ENCODE results near the gene MXRA8. TPM values are rescaled to one million over a fixed set of nuclear protein-coding genes. Genes with fewer than 3 reads are reported as not detected.

The MXRA8 gene
- total RNA-seq, 4 donors from 2014 or later = 18.6 to 43.5 (median 21.9) TPM

DNA sequence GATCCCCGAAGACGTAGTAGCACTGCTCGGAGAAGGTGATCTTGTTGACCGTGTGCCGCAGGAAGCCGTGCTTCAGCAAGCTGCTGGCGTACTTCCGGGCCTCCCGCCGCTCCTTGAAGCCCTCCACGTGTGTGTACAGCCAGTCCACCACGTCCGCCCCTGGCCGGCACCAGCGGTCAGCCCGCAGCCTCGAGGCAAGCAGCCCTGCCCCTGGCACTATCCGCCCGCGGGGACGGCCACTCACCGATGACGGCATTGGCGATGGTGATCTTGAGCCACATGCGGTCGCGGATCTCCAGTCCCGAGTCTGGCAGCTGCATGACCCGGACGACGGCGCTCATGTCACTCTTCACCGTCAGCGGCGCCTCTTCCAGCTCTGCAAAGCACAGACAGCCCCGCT, 20.1 kb downstream of the MXRA8 start:
- Histone ChIP-seq H3K4me3 (no peak overlapping the region), H3K27ac (no peak overlapping the region), H3K36me3 (peaks cover 64% of the 10 kb centered on the region), H3K4me1 (peaks cover 10% of the 10 kb centered on the region), H3K9me3 (no peaks in the 10 kb centered on the region), H3K27me3 (no peaks in the 10 kb centered on the region)
- TF ChIP-seq, protein P1, sequence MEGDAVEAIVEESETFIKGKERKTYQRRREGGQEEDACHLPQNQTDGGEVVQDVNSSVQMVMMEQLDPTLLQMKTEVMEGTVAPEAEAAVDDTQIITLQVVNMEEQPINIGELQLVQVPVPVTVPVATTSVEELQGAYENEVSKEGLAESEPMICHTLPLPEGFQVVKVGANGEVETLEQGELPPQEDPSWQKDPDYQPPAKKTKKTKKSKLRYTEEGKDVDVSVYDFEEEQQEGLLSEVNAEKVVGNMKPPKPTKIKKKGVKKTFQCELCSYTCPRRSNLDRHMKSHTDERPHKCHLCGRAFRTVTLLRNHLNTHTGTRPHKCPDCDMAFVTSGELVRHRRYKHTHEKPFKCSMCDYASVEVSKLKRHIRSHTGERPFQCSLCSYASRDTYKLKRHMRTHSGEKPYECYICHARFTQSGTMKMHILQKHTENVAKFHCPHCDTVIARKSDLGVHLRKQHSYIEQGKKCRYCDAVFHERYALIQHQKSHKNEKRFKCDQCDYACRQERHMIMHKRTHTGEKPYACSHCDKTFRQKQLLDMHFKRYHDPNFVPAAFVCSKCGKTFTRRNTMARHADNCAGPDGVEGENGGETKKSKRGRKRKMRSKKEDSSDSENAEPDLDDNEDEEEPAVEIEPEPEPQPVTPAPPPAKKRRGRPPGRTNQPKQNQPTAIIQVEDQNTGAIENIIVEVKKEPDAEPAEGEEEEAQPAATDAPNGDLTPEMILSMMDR (IDR thresholded peaks at IDR 0.05) = no peak
- TF ChIP-seq POLR2A (IDR thresholded peaks at IDR 0.05) (no peak), EP300 (IDR thresholded peaks at IDR 0.05) (no peak), POLR2AphosphoS5 (IDR thresholded peaks at IDR 0.05) (no peak)
- WGBS = 98% methylated on average over 12 of the region's 36 CpGs
- DNase-seq (ENCODE audit: low spot score in 2 of 2) = no peak

DNA sequence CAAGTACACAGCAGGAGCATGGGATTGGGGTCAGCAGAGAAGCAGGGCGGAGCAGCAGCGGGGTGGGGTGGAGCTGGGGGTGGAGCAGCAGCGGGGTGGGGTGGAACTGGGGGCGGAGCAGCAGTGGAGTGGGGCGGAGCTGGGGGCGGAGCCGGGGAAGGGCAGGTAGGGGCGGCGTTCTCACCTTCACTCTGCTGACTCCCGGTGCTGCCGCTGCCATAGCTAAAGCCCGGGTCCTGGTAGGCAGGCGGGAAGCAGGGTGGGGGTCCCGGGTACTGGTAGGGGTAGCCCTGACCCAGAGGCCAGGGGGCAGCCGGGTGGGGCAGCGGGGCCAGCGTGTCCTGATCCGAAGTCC, 20.6 kb downstream of the MXRA8 start:
- TF ChIP-seq EP300 (IDR thresholded peaks at IDR 0.05) (no peak), POLR2AphosphoS5 (IDR thresholded peaks at IDR 0.05) (no peak), POLR2A (IDR thresholded peaks at IDR 0.05) (no peak)
- TF ChIP-seq, protein P1 (IDR thresholded peaks at IDR 0.05) = no peak
- no peak overlapping the region for H3K4me3 ChIP-seq
- no peaks in the 10 kb centered on the region for H3K9me3 ChIP-seq
- WGBS = 57% methylated on average over 11 of the region's 18 CpGs
- DNase-seq (ENCODE audit: low spot score in 2 of 2) = no peak
- no peaks in the 10 kb centered on the region for H3K27me3 ChIP-seq
- peaks cover 15% of the 10 kb centered on the region for H3K4me1 ChIP-seq
- H3K36me3 ChIP-seq = peaks cover 64% of the 10 kb centered on the region
- H3K27ac ChIP-seq = no peak overlapping the region

DNA sequence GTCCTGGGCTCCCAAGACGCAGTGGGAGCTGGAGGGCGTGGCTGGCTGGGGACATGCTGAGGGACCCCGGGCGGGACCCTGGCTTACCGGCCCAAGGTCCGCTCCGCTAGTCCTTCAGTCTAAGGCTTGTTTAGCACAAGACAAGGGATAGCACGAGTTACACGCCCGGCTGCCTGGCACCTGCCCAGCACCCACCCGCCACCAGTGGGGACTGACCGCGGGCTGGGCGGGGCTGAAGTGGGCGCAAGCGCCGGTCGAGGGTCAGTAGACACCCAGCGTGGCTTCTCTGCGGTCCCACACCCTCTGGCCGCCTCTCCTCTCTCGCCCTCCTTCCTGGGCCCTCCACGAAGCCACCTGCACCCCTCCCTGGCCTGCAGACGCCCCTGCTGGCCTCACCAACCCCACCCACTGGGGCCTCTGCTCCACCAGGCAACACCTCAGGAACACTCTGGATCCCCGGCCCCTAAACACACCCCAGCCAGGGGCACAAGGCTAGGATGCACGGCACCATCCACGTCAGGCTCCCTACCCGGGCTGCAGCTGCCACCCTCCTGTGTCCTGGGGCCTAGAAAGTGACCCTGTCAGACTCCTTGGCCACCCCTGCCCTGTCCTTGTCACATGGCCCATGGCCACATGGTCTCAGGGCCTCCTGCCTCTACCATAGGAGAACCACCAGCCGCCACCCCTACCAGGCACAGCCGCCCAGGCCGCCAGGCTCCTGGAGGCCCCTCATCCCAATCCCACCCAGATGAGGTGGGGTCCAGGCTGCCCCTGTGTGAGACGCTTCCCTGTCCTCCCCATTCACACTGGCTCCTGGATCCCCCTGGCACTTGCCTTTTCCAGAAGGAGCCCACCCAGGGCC, 21.2 kb downstream of the MXRA8 start:
- no peaks in the 10 kb centered on the region for H3K9me3 ChIP-seq
- WGBS = 94% methylated on average over 20 of the region's 32 CpGs

DNA sequence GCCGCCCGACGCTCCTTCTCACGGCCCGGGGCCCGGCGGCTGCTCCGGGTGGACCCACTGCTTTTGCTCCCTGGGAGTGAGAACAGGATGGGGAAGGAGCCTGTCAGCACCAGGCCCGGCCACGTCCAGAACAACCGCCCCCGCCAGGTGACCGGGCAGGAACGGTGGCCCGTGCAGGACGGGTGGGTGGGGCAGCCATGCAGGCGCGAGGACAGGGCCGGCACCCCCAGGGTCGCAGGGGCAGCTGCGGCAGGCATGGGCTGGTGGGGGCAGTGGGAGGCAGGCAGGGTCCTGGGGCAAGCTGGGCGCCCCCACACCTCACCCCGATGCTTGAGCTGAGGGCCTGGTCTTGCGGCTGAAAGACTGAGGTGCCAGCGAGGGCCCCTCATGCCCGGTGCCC, 21.9 kb downstream of the MXRA8 start:
- Histone ChIP-seq H3K4me1 (peaks cover 28% of the 10 kb centered on the region), H3K36me3 (peaks cover 60% of the 10 kb centered on the region), H3K9me3 (no peaks in the 10 kb centered on the region), H3K27ac (no peak overlapping the region), H3K4me3 (no peak overlapping the region), H3K27me3 (no peaks in the 10 kb centered on the region)
- TF ChIP-seq POLR2AphosphoS5 (IDR thresholded peaks at IDR 0.05) (no peak), POLR2A (IDR thresholded peaks at IDR 0.05) (no peak), EP300 (IDR thresholded peaks at IDR 0.05) (no peak)
- TF ChIP-seq, protein P1 (IDR thresholded peaks at IDR 0.05) = no peak
- 80% methylated on average over 1 of the region's 26 CpGs for WGBS
- no peak for DNase-seq (ENCODE audit: low spot score in 2 of 2)

More for the DNA sequence above, 21.2 kb downstream of the MXRA8 start:
- H3K27ac ChIP-seq = no peak overlapping the region
- H3K36me3 ChIP-seq = peaks cover 64% of the 10 kb centered on the region
- H3K4me3 ChIP-seq = no peak overlapping the region
- peaks cover 21% of the 10 kb centered on the region for H3K4me1 ChIP-seq
- TF ChIP-seq POLR2A (IDR thresholded peaks at IDR 0.05) (no peak), POLR2AphosphoS5 (IDR thresholded peaks at IDR 0.05) (no peak), EP300 (IDR thresholded peaks at IDR 0.05) (no peak)
- TF ChIP-seq, protein P1 (IDR thresholded peaks at IDR 0.05) = no peak
- no peaks in the 10 kb centered on the region for H3K27me3 ChIP-seq
- DNase-seq (ENCODE audit: low spot score in 2 of 2) = no peak

DNA sequence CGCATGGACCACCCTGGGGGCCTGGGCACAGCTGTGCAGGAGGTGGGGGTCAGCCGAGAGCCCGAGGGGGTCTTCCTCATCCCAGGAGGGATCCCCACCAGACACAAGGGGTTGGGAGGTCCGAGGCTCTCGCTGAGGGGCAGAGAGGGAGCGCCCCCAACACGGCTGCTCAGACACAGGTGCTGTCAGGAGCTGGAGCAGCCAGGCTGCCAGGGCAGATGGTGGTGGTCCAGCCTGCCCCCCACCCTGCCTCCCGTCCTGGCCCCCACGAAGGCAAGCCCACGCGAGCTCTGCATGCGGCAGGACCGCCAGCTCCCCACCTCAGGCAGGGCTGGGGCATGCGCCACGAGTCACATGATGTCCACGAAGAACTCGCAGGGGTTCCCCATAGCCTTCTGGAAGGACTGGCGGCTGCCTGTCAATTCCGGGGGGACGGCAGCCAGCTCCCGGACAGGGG, 22.5 kb downstream of the MXRA8 start:
- TF ChIP-seq, protein P1 (IDR thresholded peaks at IDR 0.05) = no peak
- no peak for TF ChIP-seq POLR2A (IDR thresholded peaks at IDR 0.05)
- no peak for TF ChIP-seq EP300 (IDR thresholded peaks at IDR 0.05)
- no peak for TF ChIP-seq POLR2AphosphoS5 (IDR thresholded peaks at IDR 0.05)
- no peak overlapping the region for H3K4me3 ChIP-seq
- no peaks in the 10 kb centered on the region for H3K27me3 ChIP-seq
- no peak overlapping the region for H3K27ac ChIP-seq
- H3K36me3 ChIP-seq = peaks cover 55% of the 10 kb centered on the region
- no peaks in the 10 kb centered on the region for H3K9me3 ChIP-seq
- no peak for DNase-seq (ENCODE audit: low spot score in 2 of 2)
- no CpG with 5 or more reads among the region's 21 CpGs for WGBS
- H3K4me1 ChIP-seq = peaks cover 34% of the 10 kb centered on the region
